GM21515 (cell line): ENCODE results near the gene DOCK1.

Source experiments
- ATAC-seq: cut with Tn5 transposase; IDR thresholded peaks from one replicate; pipeline ENCODE4 v1.9.1; 2021; ENCODE audit not compliant: unreplicated experiment

The DOCK1 gene

DNA sequence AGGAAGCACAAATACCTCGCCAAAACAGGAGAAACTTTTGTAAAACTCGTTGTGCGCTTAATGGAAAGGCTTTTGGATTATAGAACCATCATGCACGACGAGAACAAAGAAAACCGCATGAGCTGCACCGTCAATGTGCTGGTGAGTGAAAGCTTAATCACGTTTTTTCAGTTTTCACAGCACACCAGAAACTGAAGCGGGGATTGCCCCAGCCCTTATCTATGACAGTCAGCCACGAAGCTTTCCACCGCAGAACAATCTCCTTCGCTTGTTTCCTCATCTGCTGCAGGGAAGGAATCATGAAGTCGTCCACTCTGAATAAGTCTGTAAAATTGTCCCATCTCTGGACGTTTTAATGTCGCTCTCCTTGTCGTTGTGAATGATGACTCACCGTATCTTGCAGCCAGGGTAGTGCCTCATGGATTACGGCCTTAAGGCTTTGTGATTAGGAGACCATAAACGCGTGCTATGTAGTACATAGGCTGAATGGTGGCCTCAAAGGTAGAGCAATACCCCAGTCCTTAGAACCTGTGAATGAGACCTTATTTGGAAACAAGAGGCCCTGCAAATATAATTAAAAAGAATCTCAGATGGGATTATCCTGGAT is 468.9 kb downstream of the DOCK1 start:
- ATAC-seq: no peak

DNA sequence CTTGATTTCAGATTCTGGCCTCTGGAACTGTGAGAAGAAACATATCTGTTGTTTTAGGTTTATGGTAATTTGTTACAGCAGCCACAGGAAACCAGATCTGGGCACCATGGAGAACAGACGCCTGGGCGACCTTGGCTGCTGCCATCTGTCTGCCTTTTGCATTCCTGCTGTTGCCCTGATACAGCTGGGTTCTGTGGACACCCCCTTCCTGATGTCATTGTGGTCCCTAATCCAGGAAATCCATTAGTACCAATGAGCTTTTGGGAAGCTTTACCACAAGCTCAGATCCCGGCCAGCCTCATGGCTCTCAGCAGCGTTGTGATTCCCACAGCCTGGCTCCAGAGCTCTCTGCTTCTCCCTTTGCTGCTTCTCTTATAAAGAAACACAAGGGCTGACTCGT is 469.7 kb downstream of the DOCK1 start:
- no peak for ATAC-seq

DNA sequence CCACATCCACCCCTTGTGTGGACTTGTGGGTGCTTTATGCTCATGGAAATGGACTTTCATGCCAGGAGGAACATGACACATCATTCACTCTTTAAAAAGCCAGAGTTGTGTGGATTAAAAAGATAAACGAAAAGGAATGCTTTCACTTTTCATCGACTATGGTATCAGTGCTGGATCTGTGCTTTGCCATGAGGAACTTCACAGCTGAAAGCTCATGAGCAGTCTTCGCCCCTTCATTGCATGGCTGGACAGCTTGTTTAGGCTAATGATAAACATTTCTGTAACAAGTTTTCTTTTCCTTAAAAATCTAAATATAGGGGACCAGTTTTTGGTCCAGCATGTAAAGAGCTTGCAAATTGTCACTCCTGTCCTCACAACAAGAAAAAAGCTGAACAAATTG is 470.2 kb downstream of the DOCK1 start:
- ATAC-seq: no peak

DNA sequence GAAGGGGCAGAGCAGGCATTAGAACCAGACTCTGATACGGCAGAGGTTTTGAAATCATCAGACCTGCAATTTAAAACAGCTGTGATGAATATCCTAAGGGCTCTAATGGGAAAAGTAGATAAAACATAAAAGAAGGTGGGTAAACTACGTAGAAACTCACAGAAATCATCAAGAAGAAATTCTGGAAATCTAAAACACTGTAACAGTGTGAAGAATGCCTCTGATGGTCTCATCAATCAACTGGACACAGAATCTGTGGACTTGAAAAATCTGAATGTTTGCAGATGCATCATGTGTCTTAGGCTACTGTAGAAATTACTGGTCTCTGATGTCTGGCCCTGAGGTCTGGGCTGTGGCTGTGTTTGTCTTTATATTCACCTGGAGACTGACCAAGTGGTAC is 470.8 kb downstream of the DOCK1 start:
- ATAC-seq: no peak

DNA sequence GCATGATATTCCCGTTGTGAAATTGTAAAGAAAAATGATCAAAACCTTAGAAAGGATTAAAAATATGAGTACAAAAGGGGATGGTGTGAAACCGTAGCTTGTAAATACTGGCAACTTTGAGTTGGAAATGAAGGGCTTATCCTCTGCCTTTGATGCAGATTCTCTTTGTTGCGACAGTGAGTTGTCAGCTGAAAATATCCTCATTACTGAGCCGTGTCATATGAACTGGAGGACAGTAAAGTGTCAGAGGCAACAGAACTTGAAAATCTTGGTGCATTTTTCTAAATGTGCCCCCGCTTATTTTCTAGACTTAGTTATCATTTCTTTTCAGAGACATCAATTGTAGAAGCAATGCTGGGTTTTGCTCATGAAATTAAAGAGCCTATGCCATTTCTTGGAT is 473.4 kb downstream of the DOCK1 start:
- ATAC-seq: no peak

DNA sequence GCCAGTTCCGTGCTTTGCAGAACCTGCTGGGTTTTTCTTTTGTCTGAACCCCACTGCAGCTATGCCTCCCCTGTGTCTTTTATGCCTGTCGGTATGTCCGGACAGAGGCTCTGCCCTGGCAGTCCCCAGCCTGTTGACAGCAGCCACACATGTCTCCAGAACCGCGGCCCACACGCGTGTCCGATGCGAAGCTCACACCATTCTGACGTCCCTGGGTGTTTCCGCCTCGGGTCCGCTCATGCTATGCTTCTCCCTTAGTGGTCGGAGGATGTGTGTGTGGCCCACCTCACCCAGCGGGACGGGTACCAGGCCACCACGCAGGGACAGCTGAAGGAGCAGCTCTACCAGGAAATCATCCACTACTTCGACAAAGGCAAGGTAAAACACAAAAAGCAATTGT is 479.3 kb downstream of the DOCK1 start:
- no peak for ATAC-seq

DNA sequence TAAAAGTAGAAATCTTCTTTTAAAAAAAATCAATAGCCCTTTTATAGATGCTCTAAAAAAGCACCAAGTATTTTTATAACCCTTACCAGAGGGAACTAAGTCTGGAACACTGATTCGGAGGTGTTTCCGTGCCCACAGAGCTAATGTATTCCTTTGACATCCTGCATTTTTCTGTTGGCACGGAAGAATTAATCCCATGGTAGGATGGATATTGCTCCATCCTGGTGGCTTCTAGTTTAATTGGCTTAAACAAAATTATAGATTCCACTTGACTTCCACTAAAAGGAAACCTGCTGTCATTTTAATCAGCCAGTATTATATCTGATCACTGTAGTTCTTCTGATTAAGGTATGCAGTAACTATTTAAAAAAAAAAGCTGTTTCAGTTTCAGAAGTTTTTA is 479.8 kb downstream of the DOCK1 start:
- no peak for ATAC-seq

DNA sequence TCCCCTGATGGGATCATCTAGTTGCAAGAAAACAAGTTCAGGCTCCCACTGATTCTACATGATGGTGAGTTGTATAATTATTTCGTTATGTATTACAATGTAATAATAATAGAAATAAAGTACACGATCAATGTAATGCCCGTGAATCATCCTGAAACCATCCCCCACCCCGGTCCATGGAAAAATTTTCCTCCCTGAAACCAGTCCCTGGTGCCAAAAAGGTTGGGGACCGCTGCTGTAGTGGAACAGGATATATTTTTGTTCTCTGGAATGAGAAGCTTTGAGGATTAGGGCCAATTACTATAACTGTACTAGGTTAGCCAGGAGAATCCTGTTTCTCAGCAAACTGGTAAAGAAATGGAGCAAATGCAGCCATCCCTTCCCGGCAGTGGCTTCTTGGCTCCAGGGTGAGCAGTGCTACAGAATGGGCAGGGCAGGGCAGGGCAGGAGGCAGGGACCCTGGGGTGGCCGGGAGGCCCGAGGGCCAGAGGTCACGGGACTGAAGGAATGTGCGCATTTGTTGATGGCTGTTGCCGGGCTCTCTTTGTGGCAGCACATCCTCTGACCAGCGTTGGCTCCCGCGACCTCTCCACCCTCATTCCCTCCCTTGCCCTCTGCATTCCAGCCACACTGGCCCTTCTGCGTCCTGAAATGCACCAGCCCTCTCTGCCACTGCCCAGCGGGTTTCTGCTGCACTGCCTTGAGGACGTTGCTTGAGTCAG is 481.5 kb downstream of the DOCK1 start:
- no peak for ATAC-seq

- no peak for ATAC-seq
These were observed 486.6 kb downstream of the DOCK1 start for GRCh38 chr10:127391875-127392274.

DNA sequence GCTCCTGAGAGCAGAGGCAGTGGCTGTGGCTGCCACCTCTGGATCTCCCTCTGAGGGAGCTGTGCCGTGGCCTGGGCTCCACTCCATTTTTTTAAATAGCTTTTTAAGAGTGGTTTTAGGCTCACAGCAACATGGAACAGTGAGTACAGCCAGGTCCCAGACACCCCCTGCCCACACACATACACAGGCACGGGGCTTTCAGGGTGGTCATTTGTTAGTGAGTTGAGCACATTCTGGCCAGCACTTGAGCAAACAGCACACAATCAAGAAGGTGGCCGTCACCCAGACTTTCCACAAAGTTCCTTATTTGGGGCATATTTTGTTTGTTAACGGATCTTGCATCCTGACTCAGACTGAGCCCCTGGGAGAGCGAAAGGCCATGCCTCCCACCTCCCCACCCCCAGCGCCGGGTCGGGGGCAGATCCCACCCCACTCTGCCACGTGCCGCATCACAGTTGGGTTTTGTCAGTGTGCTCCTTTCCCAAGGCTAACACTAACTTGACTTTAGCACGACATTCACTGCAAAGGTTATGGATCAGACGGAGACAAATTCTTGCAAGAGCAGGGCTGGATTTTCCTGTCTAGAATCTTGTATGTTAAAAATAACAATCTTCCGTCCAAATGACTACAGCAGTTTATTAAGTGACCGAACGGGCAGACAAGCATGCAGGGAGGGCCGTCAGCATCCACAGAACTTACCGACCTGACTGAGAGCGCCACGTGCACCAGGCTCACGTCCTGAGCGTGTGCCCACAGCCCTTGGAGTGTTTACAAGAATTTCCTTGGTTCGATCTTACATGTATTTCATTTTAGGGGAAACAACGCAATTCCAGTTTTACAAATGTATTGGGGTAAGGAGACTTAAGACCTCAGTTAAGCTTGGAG is 487.4 kb downstream of the DOCK1 start:
- no peak for ATAC-seq

DNA sequence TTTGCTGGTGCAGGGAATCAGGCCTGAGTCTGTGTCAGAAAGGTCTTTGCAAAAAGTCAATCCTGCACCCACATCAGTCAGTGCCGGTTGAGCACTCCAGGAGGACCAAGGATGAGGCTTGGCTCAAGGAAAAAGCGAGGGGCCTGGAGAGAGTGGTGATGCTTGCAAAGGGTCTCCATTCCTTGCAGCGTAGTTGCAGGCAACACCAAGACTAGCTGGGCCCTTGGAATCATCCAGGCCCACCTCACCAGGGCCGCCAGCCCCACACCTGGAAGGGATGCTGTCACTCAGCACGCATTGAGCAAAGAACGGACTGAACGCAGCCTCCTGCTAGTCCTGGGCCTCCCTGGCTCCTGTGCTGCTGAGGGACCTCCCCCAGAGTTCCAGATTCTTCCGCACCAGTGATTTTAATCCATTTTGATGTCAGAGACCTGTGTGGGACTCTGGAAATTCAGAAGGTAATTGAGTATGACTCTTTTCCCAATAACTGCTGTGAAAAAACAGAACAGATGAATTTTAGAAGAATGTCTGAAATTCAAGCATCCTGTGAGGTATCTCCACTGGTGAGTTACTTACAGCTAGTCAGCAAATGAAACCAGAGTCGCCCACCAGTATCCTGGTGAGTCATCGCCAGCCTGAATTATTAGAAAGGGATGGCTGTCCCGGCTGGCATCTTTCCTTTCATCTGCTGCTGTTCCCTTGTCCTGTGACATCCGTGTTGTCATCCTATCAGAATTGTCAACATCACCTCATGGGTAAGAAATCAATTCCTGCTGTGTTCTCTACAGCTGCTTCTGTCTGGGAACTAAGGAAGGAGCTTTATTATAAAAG is 493.1 kb downstream of the DOCK1 start:
- ATAC-seq: no peak

DNA sequence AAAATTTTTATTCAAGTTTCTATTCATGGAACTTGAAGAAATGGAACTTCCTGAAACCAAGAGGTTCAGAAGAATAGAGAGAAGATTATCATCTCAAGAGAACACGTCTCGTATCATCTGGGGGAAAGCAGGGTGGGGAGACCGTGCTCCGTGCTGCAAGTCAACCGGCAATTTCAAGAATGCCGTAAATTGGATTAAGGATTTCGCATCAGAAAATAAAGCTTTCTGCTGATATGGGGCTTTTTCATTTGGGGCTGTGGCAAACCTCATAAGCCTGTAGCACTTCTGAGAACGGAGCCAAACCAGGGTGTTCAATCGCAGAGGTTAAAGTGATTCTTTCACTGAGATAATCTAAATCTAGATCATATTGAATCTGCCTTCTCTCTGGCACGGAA is 493.7 kb downstream of the DOCK1 start:
- no peak for ATAC-seq

- ATAC-seq: no peak
These were observed 494.4 kb downstream of the DOCK1 start for GRCh38 chr10:127399668-127400067.

GRCh38 chr10:127400216-127400615 is 495.0 kb downstream of the DOCK1 start:
- ATAC-seq: no peak

- ATAC-seq: no peak
These were observed 497.6 kb downstream of the DOCK1 start for GRCh38 chr10:127402596-127403409.

GRCh38 chr10:127405221-127405620 is 500.0 kb downstream of the DOCK1 start:
- no peak for ATAC-seq

- no peak for ATAC-seq
These were observed 500.9 kb downstream of the DOCK1 start for GRCh38 chr10:127406018-127406550.

DNA sequence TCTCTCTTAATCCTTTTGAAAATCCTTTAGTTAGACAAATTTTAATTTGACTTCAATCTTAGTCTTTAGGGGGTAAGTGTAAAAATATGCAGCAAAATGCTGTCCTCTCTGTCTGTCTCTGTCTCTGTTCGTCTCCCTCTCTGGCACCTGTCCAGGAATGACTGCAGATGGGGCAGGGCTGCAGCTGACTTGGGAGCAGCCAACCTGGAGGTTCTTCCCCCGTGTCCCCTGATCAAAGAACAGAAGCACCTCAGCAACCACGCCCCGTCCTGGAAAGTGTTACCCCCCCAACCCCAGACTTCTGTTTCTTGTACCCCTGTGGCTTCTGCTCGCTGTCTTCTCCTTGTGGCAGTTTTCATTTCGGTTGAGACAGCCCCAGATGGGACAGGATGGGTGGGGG is 502.3 kb downstream of the DOCK1 start:
- no peak for ATAC-seq

- no peak for ATAC-seq
These were observed 503.0 kb downstream of the DOCK1 start for GRCh38 chr10:127408112-127408710.

DNA sequence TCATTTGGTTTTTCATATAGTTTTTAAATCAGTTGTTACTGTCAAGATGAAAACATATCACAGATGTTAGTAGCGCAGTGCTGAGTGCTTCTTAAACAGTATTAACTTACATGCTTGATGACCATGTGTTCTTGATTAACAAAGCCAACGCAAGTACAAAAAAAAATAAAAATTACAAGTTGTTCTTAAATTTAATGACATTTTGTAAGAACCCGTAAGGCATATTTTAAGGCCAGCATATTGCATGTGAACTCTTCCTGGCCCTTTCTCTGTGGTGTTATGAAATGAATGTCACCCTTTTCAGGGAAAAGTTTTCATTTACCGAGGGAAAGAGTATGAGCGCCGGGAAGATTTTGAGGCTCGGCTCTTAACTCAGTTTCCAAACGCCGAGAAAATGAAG is 503.5 kb downstream of the DOCK1 start:
- no peak for ATAC-seq
